Measurements from ENCODE around the gene SMC5.
A peak's percentile ranks its signal among the peaks of the same experiment; 100 is the strongest.
"Not testable (repeated sequence)": the region's sequence is repeated elsewhere in the genome, so short reads cannot be mapped to it uniquely, and the experiment has no call there.

The SMC5 gene

GRCh38 chr9:70278305-70278704 is 19.5 kb downstream of the SMC5 start:
- no peak for DNase-seq

- DNase-seq, result no peak
Observed at GRCh38 chr9:70283848-70284247, 25.1 kb downstream of the SMC5 start.

- DNase-seq, result no peak
Observed at GRCh38 chr9:70285246-70285645, 26.5 kb downstream of the SMC5 start.

- no peak for DNase-seq
Observed at GRCh38 chr9:70285981-70286598, 27.3 kb downstream of the SMC5 start.

GRCh38 chr9:70290626-70291025 is 31.8 kb downstream of the SMC5 start:
- no peak for DNase-seq

GRCh38 chr9:70291446-70291845 is 32.7 kb downstream of the SMC5 start:
- DNase-seq, result no peak

GRCh38 chr9:70292253-70292652 is 33.5 kb downstream of the SMC5 start:
- DNase-seq, result no peak

GRCh38 chr9:70293214-70293613 is 34.4 kb downstream of the SMC5 start:
- DNase-seq, result no peak

- no peak for DNase-seq
Observed at GRCh38 chr9:70297141-70297540, 38.4 kb downstream of the SMC5 start.

- DNase-seq, result no peak
Observed at GRCh38 chr9:70298245-70298771, 39.5 kb downstream of the SMC5 start.

- DNase-seq, result no peak
Observed at GRCh38 chr9:70303268-70303667, 44.5 kb downstream of the SMC5 start.

- DNase-seq, result no peak
Observed at GRCh38 chr9:70304810-70305209, 46.0 kb downstream of the SMC5 start.

GRCh38 chr9:70315389-70315788 is 56.6 kb downstream of the SMC5 start:
- DNase-seq, result no peak

- DNase-seq, result no peak
Observed at GRCh38 chr9:70318002-70318401, 59.2 kb downstream of the SMC5 start.

GRCh38 chr9:70322096-70322495 is 63.3 kb downstream of the SMC5 start:
- no peak for DNase-seq

GRCh38 chr9:70324963-70325362 is 66.2 kb downstream of the SMC5 start:
- DNase-seq, result no peak

- DNase-seq, result not testable (repeated sequence)
Observed at GRCh38 chr9:70328625-70329024, 69.8 kb downstream of the SMC5 start.

GRCh38 chr9:70340572-70340971 is 81.8 kb downstream of the SMC5 start:
- DNase-seq, result peak; percentile 1

GRCh38 chr9:70347046-70347445 is 88.3 kb downstream of the SMC5 start:
- DNase-seq, result no peak

GRCh38 chr9:70352356-70352755 is 93.6 kb downstream of the SMC5 start:
- no peak for DNase-seq

GRCh38 chr9:70352802-70353201 is 94.0 kb downstream of the SMC5 start:
- no peak for DNase-seq

GRCh38 chr9:70355801-70356200 is 97.0 kb downstream of the SMC5 start:
- no peak for DNase-seq

GRCh38 chr9:70362952-70363351 is 104.2 kb downstream of the SMC5 start:
- DNase-seq, result no peak

- DNase-seq, result no peak
Observed at GRCh38 chr9:70363760-70364159, 105.0 kb downstream of the SMC5 start.

GRCh38 chr9:70367305-70367930 is 108.6 kb downstream of the SMC5 start:
- DNase-seq, result no peak
